Measurements from ENCODE around the gene MT1B.

- TF ChIP-seq GATA3 (IDR thresholded peaks at IDR 0.05; ENCODE audit: low read depth, low read length) = no peak
- no peak for TF ChIP-seq GATA2 (IDR thresholded peaks at IDR 0.05; ENCODE audit: low read depth, low read length)
Observed at GRCh38 chr16:56609463-56609921, 42.2 kb upstream of the MT1B start.

Data from SH-SY5Y (cell line).